ENCODE data around the gene HTR3C. TPM values are rescaled to one million over a fixed set of nuclear protein-coding genes. Genes with fewer than 3 reads are reported as not detected.

Gene HTR3C
- total RNA-seq, 1 experiment from 2014 or later: not detected

DNA sequence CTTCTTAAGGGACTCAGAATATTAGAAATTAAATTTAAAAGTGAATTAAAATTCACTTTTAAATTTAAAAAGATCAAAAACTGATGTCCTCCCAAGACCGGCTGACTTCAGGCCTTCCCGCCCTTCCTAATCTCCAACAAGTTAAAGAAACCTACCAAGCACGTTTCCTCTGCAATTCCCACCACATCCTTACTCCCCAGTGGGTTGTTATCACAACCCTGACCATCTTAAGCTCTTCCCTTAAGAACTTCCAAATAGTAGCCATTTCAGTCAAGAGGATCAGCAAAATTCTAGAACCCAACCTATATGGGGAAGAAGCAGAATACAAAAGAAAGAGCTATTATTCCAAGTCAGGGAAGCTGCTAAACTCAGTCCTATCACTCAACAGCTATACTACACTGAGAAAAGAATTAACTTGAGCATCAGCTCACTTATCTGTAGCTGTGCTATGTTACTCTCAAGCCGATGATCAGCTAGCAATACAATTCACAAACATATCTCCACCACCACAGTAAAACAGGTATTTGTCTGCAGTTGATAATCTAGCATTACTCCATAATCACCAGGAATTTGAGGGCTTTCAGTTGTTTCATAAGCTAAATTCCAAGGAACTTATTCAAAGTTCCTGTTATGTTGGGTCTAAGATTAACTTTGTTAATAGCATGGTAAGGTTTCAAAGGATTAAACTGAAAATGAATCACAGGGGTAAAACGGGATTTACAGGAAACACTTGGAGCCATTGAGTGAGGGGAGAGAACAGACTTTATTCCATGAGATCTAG is 49.5 kb upstream of the HTR3C start:
- H3K4me1 ChIP-seq (ENCODE audit: control insufficient read depth in 1 of 2, insufficient read depth in 2 of 2, low read length in 2 of 2): peaks cover 15 to 25% of the 10 kb centered on the region in 2 experiments

DNA sequence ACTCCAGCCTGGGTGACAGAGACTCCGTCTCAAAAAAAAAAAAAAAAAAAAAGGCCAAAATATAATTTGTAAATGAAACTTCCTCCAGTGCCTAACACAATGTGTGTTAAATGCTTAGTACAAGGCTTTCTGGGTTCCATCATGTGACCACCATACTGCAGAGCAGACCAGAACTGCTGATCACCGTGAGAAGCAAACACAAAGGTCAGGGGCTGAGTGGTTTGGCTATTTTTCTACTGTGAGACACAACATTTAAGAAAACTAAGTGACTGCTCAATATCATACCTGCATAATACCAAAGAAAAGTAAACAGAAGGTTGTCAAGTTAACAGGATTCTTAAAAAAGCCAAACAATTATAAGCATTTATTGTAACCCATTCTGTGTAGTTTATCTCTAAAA is 48.4 kb upstream of the HTR3C start:
- H3K4me3 ChIP-seq (replicated peaks in 1 of 2; ENCODE audit: low read depth in 1 of 2, low read length in 2 of 2): no peak overlapping the region
- no peak overlapping the region for H2AFZ ChIP-seq (ENCODE audit: low read depth, low read length, poor library complexity, severe bottlenecking)
- ChIA-PET RAD21 (ENCODE audit: low non-redundant PET in 1 of 2, low total read pairs in 2 of 2, uncharacterized antibody in 2 of 2, unreplicated experiment in 2 of 2) (no interaction called here), POLR2A (no interaction called here), CTCF (no interaction called here)
- no peak overlapping the region for H3K9ac ChIP-seq (ENCODE audit: low read length)
- H3K4me2 ChIP-seq (ENCODE audit: low read length): no peak overlapping the region
- no peak for DNase-seq (ENCODE audit: low read depth, low spot score)
- no peaks in the 10 kb centered on the region for H3K27me3 ChIP-seq (ENCODE audit: insufficient read depth, low read length)
- no peaks in the 10 kb centered on the region for H3K79me2 ChIP-seq (ENCODE audit: insufficient read depth, low read length)
- BruUV-seq (replicated peaks): no TSS peak
- peaks cover 14 to 20% of the 10 kb centered on the region in 2 experiments for H3K4me1 ChIP-seq (ENCODE audit: control insufficient read depth in 1 of 2, insufficient read depth in 2 of 2, low read length in 2 of 2)
- intact Hi-C loops (cut with micrococcal nuclease): no loop called here
- ATAC-seq: no peak
- no peaks in the 10 kb centered on the region for H3K9me3 ChIP-seq (ENCODE audit: control insufficient read depth in 1 of 2, insufficient read depth in 1 of 2, low read depth in 1 of 2, low read length in 2 of 2)
- H4K20me1 ChIP-seq (ENCODE audit: insufficient read depth): no peaks in the 10 kb centered on the region
- 0 out of 4 replicates have a peak, but pooled peaks cover 0 to 2% of the 10 kb centered on the region in 2 experiments for H3K36me3 ChIP-seq (ENCODE audit: control insufficient read depth in 1 of 2, insufficient read depth in 2 of 2, low read length in 2 of 2)
- H3K27ac ChIP-seq (ENCODE audit: low read depth, low read length): no peak overlapping the region
- H3K9me2 ChIP-seq (ENCODE audit: insufficient read depth): no peaks in the 10 kb centered on the region
- TF ChIP-seq SP1 (IDR thresholded peaks at IDR 0.05; ENCODE audit: low read depth) (no peak), TCF7L2 (IDR thresholded peaks at IDR 0.05; ENCODE audit: borderline replicate concordance, extremely low read depth, insufficient read depth, insufficient read length) (no peak), CEBPB (IDR thresholded peaks at IDR 0.05; ENCODE audit: low read depth) (no peak), CBX3 (IDR thresholded peaks at IDR 0.05; ENCODE audit: low read depth) (no peak), ZNF274 (IDR thresholded peaks at IDR 0.05; ENCODE audit: low read depth, low read length) (no peak), ELF1 (IDR thresholded peaks at IDR 0.05; ENCODE audit: borderline replicate concordance, low read depth) (no peak), EZH2 (IDR thresholded peaks at IDR 0.05) (no peak), JUND (IDR thresholded peaks at IDR 0.05) (no peak), ZFX (IDR thresholded peaks at IDR 0.05) (no peak), FOSL1 (IDR thresholded peaks at IDR 0.05; ENCODE audit: low read depth) (no peak)
- TF ChIP-seq, protein P1, sequence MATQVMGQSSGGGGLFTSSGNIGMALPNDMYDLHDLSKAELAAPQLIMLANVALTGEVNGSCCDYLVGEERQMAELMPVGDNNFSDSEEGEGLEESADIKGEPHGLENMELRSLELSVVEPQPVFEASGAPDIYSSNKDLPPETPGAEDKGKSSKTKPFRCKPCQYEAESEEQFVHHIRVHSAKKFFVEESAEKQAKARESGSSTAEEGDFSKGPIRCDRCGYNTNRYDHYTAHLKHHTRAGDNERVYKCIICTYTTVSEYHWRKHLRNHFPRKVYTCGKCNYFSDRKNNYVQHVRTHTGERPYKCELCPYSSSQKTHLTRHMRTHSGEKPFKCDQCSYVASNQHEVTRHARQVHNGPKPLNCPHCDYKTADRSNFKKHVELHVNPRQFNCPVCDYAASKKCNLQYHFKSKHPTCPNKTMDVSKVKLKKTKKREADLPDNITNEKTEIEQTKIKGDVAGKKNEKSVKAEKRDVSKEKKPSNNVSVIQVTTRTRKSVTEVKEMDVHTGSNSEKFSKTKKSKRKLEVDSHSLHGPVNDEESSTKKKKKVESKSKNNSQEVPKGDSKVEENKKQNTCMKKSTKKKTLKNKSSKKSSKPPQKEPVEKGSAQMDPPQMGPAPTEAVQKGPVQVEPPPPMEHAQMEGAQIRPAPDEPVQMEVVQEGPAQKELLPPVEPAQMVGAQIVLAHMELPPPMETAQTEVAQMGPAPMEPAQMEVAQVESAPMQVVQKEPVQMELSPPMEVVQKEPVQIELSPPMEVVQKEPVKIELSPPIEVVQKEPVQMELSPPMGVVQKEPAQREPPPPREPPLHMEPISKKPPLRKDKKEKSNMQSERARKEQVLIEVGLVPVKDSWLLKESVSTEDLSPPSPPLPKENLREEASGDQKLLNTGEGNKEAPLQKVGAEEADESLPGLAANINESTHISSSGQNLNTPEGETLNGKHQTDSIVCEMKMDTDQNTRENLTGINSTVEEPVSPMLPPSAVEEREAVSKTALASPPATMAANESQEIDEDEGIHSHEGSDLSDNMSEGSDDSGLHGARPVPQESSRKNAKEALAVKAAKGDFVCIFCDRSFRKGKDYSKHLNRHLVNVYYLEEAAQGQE (IDR thresholded peaks at IDR 0.05; ENCODE audit: low read depth): no peak

More for the DNA sequence above, 49.5 kb upstream of the HTR3C start:
- H3K9ac ChIP-seq (ENCODE audit: low read length): no peak overlapping the region
- H3K27me3 ChIP-seq (ENCODE audit: insufficient read depth, low read length): no peaks in the 10 kb centered on the region
- no peak for ATAC-seq
- H3K9me3 ChIP-seq (ENCODE audit: control insufficient read depth in 1 of 2, insufficient read depth in 1 of 2, low read depth in 1 of 2, low read length in 2 of 2): no peaks in the 10 kb centered on the region
- intact Hi-C loops (cut with micrococcal nuclease): no loop called here
- POLR2A ChIA-PET: no interaction called here
- BruUV-seq (replicated peaks): no TSS peak
- no peaks in the 10 kb centered on the region for H4K20me1 ChIP-seq (ENCODE audit: insufficient read depth)
- no peaks in the 10 kb centered on the region for H3K79me2 ChIP-seq (ENCODE audit: insufficient read depth, low read length)
- no peak for DNase-seq (ENCODE audit: low read depth, low spot score)
- H3K9me2 ChIP-seq (ENCODE audit: insufficient read depth): no peaks in the 10 kb centered on the region
- H3K4me2 ChIP-seq (ENCODE audit: low read length): no peak overlapping the region
- 0 out of 4 replicates have a peak, but pooled peaks cover 0 to 2% of the 10 kb centered on the region in 2 experiments for H3K36me3 ChIP-seq (ENCODE audit: control insufficient read depth in 1 of 2, insufficient read depth in 2 of 2, low read length in 2 of 2)
- no peak overlapping the region for H2AFZ ChIP-seq (ENCODE audit: low read depth, low read length, poor library complexity, severe bottlenecking)
- H3K4me3 ChIP-seq (replicated peaks in 1 of 2; ENCODE audit: low read depth in 1 of 2, low read length in 2 of 2): no peak overlapping the region
- CTCF ChIA-PET: no interaction called here
- TF ChIP-seq ZFX (IDR thresholded peaks at IDR 0.05) (no peak), SIN3A (IDR thresholded peaks at IDR 0.05; ENCODE audit: low read depth) (no peak), FOSL1 (IDR thresholded peaks at IDR 0.05; ENCODE audit: low read depth) (no peak), ZNF274 (IDR thresholded peaks at IDR 0.05; ENCODE audit: low read depth, low read length) (no peak), YY1 (IDR thresholded peaks at IDR 0.05; ENCODE audit: extremely low read depth, insufficient replicate concordance, low read depth, low read length) (no peak), JUND (IDR thresholded peaks at IDR 0.05) (no peak)
- TF ChIP-seq, protein P2, sequence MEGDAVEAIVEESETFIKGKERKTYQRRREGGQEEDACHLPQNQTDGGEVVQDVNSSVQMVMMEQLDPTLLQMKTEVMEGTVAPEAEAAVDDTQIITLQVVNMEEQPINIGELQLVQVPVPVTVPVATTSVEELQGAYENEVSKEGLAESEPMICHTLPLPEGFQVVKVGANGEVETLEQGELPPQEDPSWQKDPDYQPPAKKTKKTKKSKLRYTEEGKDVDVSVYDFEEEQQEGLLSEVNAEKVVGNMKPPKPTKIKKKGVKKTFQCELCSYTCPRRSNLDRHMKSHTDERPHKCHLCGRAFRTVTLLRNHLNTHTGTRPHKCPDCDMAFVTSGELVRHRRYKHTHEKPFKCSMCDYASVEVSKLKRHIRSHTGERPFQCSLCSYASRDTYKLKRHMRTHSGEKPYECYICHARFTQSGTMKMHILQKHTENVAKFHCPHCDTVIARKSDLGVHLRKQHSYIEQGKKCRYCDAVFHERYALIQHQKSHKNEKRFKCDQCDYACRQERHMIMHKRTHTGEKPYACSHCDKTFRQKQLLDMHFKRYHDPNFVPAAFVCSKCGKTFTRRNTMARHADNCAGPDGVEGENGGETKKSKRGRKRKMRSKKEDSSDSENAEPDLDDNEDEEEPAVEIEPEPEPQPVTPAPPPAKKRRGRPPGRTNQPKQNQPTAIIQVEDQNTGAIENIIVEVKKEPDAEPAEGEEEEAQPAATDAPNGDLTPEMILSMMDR (IDR thresholded peaks at IDR 0.05 in 2 of 3, conservative IDR thresholded peaks at IDR 0.05 in 1 of 3; ENCODE audit: borderline replicate concordance in 1 of 3, insufficient read depth in 1 of 3, low read depth in 2 of 3, low read length in 2 of 3): no peak
- H3K27ac ChIP-seq (ENCODE audit: low read depth, low read length): no peak overlapping the region
- RAD21 ChIA-PET (ENCODE audit: low non-redundant PET in 1 of 2, low total read pairs in 2 of 2, uncharacterized antibody in 2 of 2, unreplicated experiment in 2 of 2): no interaction called here
